ENCODE measurements around the gene AIDA.

The AIDA gene

DNA sequence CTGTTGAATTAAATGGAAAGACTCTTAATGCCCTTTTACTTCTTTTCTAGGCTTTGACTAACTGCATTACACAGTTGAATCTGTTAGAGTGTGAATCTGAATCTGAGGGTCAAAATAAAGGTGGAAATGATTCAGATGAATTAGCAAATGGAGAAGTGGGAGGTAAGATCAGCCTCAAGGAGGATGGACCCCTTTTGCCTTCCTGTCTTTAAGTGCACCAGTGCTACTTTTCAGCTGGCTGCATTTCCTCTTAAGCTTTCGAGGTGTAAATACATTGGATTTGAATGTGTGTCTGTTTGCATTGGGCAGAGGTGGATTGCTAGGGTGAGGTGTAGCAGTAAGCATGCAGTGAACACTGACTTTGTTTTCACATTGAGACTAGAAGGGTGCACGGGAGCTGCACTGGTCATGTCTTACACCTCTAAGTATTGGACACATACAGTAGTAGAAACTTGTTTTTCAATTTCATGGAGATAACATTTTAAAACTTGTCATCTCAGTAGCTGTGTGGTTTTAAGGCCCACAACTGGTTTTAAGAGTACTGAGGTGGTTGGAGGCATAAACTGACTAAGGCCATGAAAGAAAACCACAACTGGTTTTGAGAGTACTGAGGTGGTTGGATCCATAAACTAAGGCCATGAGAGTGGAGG, 59.0 kb downstream of the AIDA start:
- no peaks in the 10 kb centered on the region for H3K9me3 ChIP-seq
- H3K27me3 ChIP-seq (ENCODE audit: low read depth), result no peaks in the 10 kb centered on the region
- peaks cover 87% of the 10 kb centered on the region for H3K36me3 ChIP-seq (replicated peaks)
- H3K4me1 ChIP-seq, result no peaks in the 10 kb centered on the region
- no peak for DNase-seq (ENCODE audit: low spot score in 2 of 2)
- in situ Hi-C loops (cut with MboI; ENCODE audit: low sequenced_read_pairs), result no loop called here
- H3K4me3 ChIP-seq, result no peak overlapping the region

DNA sequence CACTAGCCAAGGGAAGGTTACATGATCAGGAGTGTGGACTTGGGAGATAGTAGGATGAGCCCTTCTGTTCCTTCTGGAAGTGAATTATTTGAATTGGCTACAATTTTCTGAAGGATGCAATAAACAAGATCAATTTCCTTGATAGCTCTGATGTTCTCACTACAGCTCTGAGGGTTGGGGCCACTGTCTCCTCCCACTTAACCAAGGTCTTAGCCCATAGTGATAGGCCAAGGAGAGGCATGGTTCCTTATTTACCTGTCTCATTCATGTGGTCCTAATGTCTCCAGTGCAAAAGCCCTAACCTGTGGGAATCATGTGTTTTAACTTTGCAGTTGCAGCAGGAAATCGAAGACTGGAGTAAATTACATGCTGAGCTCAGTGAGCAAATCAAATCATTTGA, 59.6 kb downstream of the AIDA start:
- DNase-seq (ENCODE audit: low spot score in 2 of 2), result no peak
- Histone ChIP-seq H3K4me1 (no peaks in the 10 kb centered on the region), H3K36me3 (replicated peaks) (peaks cover 80% of the 10 kb centered on the region), H3K4me3 (no peak overlapping the region), H3K9me3 (no peaks in the 10 kb centered on the region), H3K27me3 (ENCODE audit: low read depth) (no peaks in the 10 kb centered on the region)
- in situ Hi-C loops (cut with MboI; ENCODE audit: low sequenced_read_pairs), result no loop called here

DNA sequence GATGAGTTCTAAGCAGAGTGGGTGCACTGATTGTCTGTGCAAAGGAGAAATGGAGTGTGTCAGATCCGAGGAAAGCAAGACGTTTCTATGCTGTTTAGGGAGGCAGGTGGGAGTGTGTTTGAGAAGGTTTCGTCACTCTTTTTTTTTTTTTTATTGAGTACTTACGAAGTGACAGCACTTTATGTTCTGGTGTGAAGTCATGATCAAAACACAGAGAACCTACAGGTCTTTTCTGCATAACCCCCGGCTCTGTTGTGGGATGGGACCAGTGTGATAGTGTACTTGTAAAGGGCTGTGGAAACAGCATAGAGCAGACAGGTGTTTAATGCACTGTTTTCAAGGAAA, 67.7 kb downstream of the AIDA start:
- peak overlapping the region; percentile 85 for H3K4me3 ChIP-seq
- H3K4me1 ChIP-seq, result peaks cover 5% of the 10 kb centered on the region; the same call in 1 of the 2 replicates
- DNase-seq (ENCODE audit: low spot score in 2 of 2), result no peak
- peaks cover 14% of the 10 kb centered on the region for H3K36me3 ChIP-seq (replicated peaks)
- in situ Hi-C loops (cut with MboI; ENCODE audit: low sequenced_read_pairs), result loop anchor here (10.0 to 25.0 kb wide), 2 partner anchors 70 to 443 kb away; partner anchors contain the start of genes AIDA and BROX
- no peaks in the 10 kb centered on the region for H3K9me3 ChIP-seq
- H3K27me3 ChIP-seq (ENCODE audit: low read depth), result no peaks in the 10 kb centered on the region

DNA sequence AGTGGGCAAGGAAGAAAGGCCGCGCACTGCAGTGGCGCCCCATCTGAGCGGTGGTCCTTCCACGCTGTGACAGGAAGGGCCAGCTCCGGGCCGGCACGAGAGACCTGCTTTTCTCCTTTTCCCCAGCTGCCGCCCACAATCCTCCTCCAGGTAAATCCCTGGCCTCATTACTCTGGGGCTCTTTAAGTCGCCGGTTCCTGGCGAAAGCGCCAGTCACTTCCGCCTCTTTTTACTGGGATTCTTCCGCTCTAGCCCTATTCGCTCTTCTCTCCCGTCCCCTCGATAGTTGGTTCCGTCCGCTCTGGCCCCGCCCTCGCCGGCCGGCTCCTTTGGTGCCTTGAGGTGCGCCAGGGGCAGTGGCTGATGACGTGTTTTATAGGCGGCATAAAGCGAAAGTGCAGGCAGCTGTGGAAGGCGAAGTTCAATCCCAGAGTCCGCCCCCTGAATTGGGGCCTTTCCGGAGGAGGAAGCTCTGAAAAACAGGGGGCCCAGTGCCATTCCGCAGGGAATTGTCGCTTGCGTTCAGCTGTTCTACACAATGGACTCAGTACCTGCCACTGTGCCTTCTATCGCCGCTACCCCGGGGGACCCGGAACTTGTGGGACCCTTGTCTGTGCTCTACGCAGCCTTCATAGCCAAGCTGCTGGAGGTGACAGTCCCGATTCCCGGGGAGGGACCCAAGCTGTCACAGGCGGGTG, 68.2 kb downstream of the AIDA start:
- Histone ChIP-seq H3K4me1 (peaks cover 5% of the 10 kb centered on the region; the same call in 1 of the 2 replicates), H3K36me3 (replicated peaks) (peaks cover 11% of the 10 kb centered on the region; the same call in 1 of the 2 replicates), H3K4me3 (peak overlapping the region; percentile 85), H3K9me3 (no peaks in the 10 kb centered on the region), H3K27me3 (ENCODE audit: low read depth) (no peaks in the 10 kb centered on the region)
- in situ Hi-C loops (cut with MboI; ENCODE audit: low sequenced_read_pairs), result loop anchor here (10.0 to 25.0 kb wide), 2 partner anchors 71 to 443 kb away; partner anchors contain the start of genes AIDA and BROX
- DNase-seq (ENCODE audit: low spot score in 2 of 2), result peak; percentile 94 to 98

DNA sequence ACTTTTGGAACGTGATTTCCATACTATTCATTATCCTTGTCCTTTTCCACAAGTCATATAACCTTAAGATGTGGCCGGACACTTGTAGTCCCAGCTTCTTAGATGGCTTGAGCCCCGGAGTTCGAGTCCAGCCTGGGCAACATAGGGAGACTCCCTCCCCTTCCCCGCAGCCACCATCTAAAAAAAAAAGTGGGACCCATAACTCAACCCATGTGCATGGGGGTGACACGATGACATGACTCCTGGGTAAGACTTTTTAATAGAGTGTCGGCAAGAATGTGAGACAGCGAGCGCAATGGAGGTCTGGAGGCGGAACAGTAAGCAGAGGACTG, 68.7 kb downstream of the AIDA start:
- in situ Hi-C loops (cut with MboI; ENCODE audit: low sequenced_read_pairs), result loop anchor here (10.0 to 25.0 kb wide), 2 partner anchors 71 to 444 kb away; partner anchors contain the start of genes AIDA and BROX
- peak in 1 of 2 experiments; percentile 7 for DNase-seq (ENCODE audit: low spot score in 2 of 2)
- no peaks in the 10 kb centered on the region for H3K9me3 ChIP-seq
- no peaks in the 10 kb centered on the region for H3K27me3 ChIP-seq (ENCODE audit: low read depth)
- peak overlapping the region; percentile 85 for H3K4me3 ChIP-seq
- H3K4me1 ChIP-seq, result peaks cover 5% of the 10 kb centered on the region; the same call in 1 of the 2 replicates
- peaks cover 9% of the 10 kb centered on the region; the same call in 1 of the 2 replicates for H3K36me3 ChIP-seq (replicated peaks)

DNA sequence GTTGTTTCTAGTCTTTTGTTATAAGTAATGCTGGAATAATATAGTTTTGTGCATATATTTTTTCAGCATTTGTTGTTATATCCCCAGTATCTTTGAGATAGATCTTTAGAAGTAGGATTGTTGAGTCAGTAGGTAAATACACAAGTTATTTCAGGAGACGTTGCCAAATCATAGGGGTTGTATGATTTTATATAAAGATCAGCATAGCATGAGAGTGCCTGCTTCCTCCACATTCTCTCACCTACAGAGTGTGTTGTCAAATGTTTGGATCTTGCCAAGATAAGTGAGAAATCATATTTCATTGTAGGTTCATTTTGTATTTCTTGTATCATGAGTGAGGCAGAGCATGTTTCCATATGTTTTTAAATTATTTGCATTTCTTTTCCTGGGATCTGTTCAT, 69.8 kb downstream of the AIDA start:
- Histone ChIP-seq H3K4me3 (no peak overlapping the region), H3K27me3 (ENCODE audit: low read depth) (no peaks in the 10 kb centered on the region), H3K9me3 (no peaks in the 10 kb centered on the region), H3K36me3 (replicated peaks) (peaks cover 9% of the 10 kb centered on the region; the same call in 1 of the 2 replicates), H3K4me1 (peaks cover 5% of the 10 kb centered on the region; the same call in 1 of the 2 replicates)
- in situ Hi-C loops (cut with MboI; ENCODE audit: low sequenced_read_pairs), result loop anchor here (10.0 to 25.0 kb wide), 2 partner anchors 72 to 445 kb away; partner anchors contain the start of genes AIDA and BROX
- DNase-seq (ENCODE audit: low spot score in 2 of 2), result no peak

DNA sequence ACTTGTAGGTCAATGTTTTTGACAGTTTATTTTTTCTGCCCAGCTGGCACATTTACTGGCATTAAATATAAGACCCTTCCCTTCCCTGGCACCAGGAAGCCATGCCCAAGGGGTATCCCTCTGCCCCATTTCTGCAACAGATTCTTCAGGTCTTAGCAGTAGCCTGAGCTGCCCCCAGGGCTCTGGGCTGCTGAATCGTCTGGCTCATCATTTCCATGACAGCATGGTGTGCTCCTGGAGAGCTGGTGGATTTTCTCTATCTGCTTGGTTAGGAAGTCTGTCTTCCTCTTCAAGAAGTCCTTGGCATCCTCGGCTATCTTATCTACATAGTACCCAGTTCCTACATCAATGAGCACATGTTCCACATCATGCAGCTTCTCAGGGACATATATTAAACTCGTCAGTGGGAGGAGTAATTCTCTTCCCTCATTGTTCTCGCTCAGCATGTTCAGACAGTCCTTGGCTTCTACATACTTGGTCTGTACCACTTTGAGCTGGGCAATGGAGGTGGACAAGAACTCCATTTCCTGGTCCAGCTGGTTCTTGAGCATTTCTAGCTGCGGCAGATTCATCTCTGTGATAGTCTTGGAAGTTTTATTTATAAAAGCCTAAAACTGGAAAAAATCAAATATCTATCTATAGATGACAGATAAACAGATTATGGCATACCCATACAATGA, 70.9 kb downstream of the AIDA start:
- Histone ChIP-seq H3K36me3 (replicated peaks) (peaks cover 14% of the 10 kb centered on the region; the same call in 1 of the 2 replicates), H3K9me3 (no peaks in the 10 kb centered on the region), H3K27me3 (ENCODE audit: low read depth) (no peaks in the 10 kb centered on the region), H3K4me3 (no peak overlapping the region), H3K4me1 (peaks cover 5% of the 10 kb centered on the region; the same call in 1 of the 2 replicates)
- no peak for DNase-seq (ENCODE audit: low spot score in 2 of 2)
- in situ Hi-C loops (cut with MboI; ENCODE audit: low sequenced_read_pairs), result loop anchor here (10.0 to 25.0 kb wide), 2 partner anchors 73 to 446 kb away; partner anchors contain the start of genes AIDA and BROX

DNA sequence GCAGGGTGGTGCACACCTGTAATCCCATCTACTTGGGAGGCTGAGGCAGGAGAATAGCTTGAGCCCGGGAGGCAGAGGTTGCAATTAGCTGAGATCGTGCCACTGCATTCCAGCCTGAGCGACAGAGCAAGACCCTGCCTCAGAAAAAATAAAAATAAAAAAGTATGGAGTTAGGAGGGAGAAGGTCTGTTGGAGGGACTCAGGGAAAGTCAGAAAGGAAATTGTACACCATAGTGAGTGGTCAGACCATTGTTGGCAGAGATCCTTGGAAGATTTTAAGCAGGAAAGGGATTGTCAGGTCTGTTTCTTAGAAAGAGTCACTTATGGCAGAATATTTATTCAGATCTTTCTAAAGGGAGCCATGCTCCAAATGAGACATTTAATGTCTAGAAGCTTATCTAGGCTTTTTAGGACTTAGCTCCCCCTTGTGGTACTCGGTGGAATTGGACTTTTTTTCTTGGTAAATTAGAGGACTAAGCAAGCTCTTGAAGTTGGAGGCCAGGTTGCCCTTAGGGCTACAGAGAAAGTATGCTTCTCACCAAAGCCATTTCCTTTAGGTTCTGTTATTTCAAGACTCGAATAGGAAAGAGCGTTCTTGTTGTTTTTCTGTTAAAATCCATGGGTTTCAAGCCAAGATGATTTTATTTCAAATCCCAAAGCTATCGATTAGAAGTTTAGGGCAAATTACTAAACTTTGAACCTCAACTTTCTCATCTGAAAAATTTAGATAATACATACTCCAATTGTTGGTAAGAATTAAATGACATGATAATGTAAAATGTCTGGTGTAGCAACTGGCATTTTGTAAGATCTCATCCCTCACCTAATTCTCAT, 77.9 kb downstream of the AIDA start:
- H3K4me1 ChIP-seq, result no peaks in the 10 kb centered on the region
- no peaks in the 10 kb centered on the region for H3K9me3 ChIP-seq
- no peak overlapping the region for H3K4me3 ChIP-seq
- peaks cover 39% of the 10 kb centered on the region for H3K36me3 ChIP-seq (replicated peaks)
- DNase-seq (ENCODE audit: low spot score in 2 of 2), result peak; percentile 67 to 81
- H3K27me3 ChIP-seq (ENCODE audit: low read depth), result no peaks in the 10 kb centered on the region
- in situ Hi-C loops (cut with MboI; ENCODE audit: low sequenced_read_pairs), result loop anchor here (10.0 to 25.0 kb wide), 2 partner anchors 170 to 453 kb away; no protein-coding TSS in a partner anchor

DNA sequence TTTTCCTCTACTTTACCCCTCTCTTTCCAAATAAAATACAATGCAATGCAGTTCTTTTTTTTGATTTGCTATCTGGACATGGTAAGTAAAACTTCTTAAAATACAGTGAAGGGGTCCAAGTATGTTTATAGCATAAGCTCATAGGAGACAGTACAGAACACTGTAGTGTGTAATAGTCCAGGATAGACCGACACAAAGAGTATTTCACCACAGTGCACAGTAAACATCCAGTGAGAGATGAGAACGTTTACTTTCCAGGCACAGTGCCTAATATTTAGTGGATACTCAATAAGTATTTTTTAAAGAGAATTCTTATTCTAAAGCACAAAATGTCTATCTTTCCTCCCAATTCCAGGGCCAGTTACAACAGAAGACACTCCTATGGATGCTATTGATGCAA, 79.5 kb downstream of the AIDA start:
- Histone ChIP-seq H3K27me3 (ENCODE audit: low read depth) (no peaks in the 10 kb centered on the region), H3K4me1 (no peaks in the 10 kb centered on the region), H3K9me3 (no peaks in the 10 kb centered on the region), H3K36me3 (replicated peaks) (peaks cover 55% of the 10 kb centered on the region), H3K4me3 (no peak overlapping the region)
- DNase-seq (ENCODE audit: low spot score in 2 of 2), result no peak
- in situ Hi-C loops (cut with MboI; ENCODE audit: low sequenced_read_pairs), result loop anchor here (10.0 to 25.0 kb wide), 2 partner anchors 168 to 455 kb away; no protein-coding TSS in a partner anchor

DNA sequence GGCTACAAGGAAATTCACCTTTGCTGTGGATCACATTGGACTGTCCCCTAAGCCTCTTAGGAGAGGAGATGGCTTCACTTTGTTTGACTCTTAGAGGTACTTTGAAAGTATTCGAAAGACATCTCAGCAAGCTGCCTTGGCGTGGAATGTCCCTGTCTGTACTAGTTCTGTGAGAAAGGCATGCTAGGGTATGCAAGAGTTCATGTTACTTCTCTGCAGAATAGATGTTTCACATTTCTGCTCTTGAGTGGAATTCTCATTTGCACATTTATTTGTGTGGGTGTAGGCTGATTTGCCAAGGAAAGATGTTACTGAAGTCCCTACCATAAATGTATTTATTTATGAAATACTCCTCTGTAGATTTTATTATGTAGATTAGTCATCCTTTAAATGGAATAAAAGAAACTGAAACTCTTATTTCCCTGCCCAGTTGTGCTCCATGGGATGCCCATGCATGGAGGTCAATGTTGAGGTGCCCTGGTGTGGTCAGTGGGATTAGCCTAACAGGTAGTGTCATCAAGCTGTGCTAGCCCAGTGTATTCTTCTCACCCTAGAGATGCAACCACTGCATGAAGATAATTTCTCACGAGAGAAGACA, 80.6 kb downstream of the AIDA start:
- Histone ChIP-seq H3K4me1 (no peaks in the 10 kb centered on the region), H3K4me3 (no peak overlapping the region), H3K36me3 (replicated peaks) (peaks cover 56% of the 10 kb centered on the region), H3K9me3 (no peaks in the 10 kb centered on the region), H3K27me3 (ENCODE audit: low read depth) (no peaks in the 10 kb centered on the region)
- in situ Hi-C loops (cut with MboI; ENCODE audit: low sequenced_read_pairs), result loop anchor here (10.0 to 25.0 kb wide), 2 partner anchors 167 to 456 kb away; no protein-coding TSS in a partner anchor
- no peak for DNase-seq (ENCODE audit: low spot score in 2 of 2)

DNA sequence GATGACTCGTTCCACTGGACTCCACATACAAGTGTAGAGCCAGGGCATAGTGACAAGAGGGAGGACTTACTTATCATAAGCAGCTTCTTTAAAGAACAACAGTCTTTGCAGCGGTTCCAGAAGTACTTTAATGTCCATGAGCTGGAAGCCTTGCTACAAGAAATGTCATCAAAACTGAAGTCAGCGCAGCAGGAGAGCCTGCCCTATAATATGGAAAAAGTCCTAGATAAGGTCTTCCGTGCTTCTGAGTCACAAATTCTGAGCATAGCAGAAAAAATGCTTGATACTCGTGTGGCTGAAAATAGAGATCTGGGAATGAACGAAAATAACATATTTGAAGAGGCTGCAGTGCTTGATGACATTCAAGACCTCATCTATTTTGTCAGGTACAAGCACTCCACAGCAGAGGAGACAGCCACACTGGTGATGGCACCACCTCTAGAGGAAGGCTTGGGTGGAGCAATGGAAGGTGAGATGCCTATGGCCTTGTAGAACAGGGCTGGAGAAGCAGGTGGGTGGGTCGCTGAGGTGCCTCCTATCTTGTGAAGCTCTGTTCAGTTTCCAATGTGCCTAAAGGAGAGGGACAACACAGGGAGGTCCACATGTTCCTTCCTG, 82.3 kb downstream of the AIDA start:
- in situ Hi-C loops (cut with MboI; ENCODE audit: low sequenced_read_pairs), result loop anchor here (10.0 to 25.0 kb wide), 2 partner anchors 165 to 457 kb away; no protein-coding TSS in a partner anchor
- Histone ChIP-seq H3K36me3 (replicated peaks) (peaks cover 62% of the 10 kb centered on the region), H3K4me1 (no peaks in the 10 kb centered on the region), H3K4me3 (no peak overlapping the region), H3K27me3 (ENCODE audit: low read depth) (no peaks in the 10 kb centered on the region), H3K9me3 (no peaks in the 10 kb centered on the region)
- no peak for DNase-seq (ENCODE audit: low spot score in 2 of 2)

DNA sequence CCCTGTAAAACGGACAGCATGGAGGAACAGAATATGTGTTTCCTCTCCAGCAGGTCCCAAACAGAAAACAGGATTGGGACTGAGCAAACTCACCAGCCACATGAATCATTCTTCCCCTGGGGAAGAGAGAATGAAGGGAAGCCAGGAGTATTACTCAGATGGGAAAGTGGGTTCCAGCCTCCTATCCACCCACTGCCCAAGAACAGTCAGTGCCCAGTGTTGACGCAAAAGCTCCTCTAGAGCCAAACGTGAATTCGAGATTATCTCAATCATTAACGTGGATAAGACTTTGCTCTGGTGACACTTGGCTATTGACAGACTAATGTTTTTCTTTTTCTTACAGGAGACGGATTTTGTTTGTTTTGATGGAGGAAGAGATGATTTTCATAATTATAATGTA, 85.1 kb downstream of the AIDA start:
- DNase-seq (ENCODE audit: low spot score in 2 of 2), result no peak
- H3K4me1 ChIP-seq, result no peaks in the 10 kb centered on the region
- H3K27me3 ChIP-seq (ENCODE audit: low read depth), result no peaks in the 10 kb centered on the region
- no peaks in the 10 kb centered on the region for H3K9me3 ChIP-seq
- no peak overlapping the region for H3K4me3 ChIP-seq
- in situ Hi-C loops (cut with MboI; ENCODE audit: low sequenced_read_pairs), result loop anchor here (25.0 kb wide), 1 partner anchor 460 kb away; no protein-coding TSS in a partner anchor
- peaks cover 60% of the 10 kb centered on the region for H3K36me3 ChIP-seq (replicated peaks)

All from HAP-1 (cell line).